Activated CD8-positive, alpha-beta memory T cell treated with anti-CD3 and anti-CD28 coated beads for 48 hours (primary cell): ENCODE measurements around the gene PHACTR2.
A peak's percentile ranks its signal among the peaks of the same experiment; 100 is the strongest.
"Not testable (repeated sequence)": the region's sequence is repeated elsewhere in the genome, so short reads cannot be mapped to it uniquely, and the experiment has no call there.

ENCODE experiments used
- DNase-seq, 3 experiments: peaks; one replicate each; pipeline ENCODE4 v3.0.0-alpha.2; 2020; ENCODE audit warnings: low read depth in 2 of 3, low spot score in 2 of 3

Gene PHACTR2

GRCh38 chr6:143677891-143678791 is at the start of gene PHACTR2:
Gene PHACTR2, plus strand, starts transcription at chr6:143677965. Its CDS starts 199 bp downstream, at chr6:143678164.
- DNase-seq = peak in 2 of 3 experiments; percentile 11 to 25

GRCh38 chr6:143629104-143630080 is 48.4 kb upstream of the PHACTR2 start:
- no peak for DNase-seq

- not testable (repeated sequence) for DNase-seq
Observed at GRCh38 chr6:143631196-143631595, 46.6 kb upstream of the PHACTR2 start.

GRCh38 chr6:143632894-143633293 is 44.9 kb upstream of the PHACTR2 start:
- no peak for DNase-seq

- DNase-seq = no peak
Observed at GRCh38 chr6:143634486-143634885, 43.3 kb upstream of the PHACTR2 start.

- no peak for DNase-seq
Observed at GRCh38 chr6:143637691-143638090, 40.1 kb upstream of the PHACTR2 start.

- no peak for DNase-seq
Observed at GRCh38 chr6:143642403-143642802, 35.4 kb upstream of the PHACTR2 start.

- no peak for DNase-seq
Observed at GRCh38 chr6:143647191-143647590, 30.6 kb upstream of the PHACTR2 start.

- DNase-seq = no peak
Observed at GRCh38 chr6:143647732-143648131, 30.0 kb upstream of the PHACTR2 start.

GRCh38 chr6:143649319-143649718 is 28.4 kb upstream of the PHACTR2 start:
- DNase-seq = not testable (repeated sequence)

- DNase-seq = not testable (repeated sequence)
Observed at GRCh38 chr6:143651328-143651727, 26.4 kb upstream of the PHACTR2 start.

GRCh38 chr6:143652841-143653331 is 24.9 kb upstream of the PHACTR2 start:
- DNase-seq = no peak

GRCh38 chr6:143655541-143655940 is 22.2 kb upstream of the PHACTR2 start:
- no peak for DNase-seq

GRCh38 chr6:143656026-143656425 is 21.7 kb upstream of the PHACTR2 start:
- DNase-seq = no peak

- no peak for DNase-seq
Observed at GRCh38 chr6:143657809-143658208, 20.0 kb upstream of the PHACTR2 start.

GRCh38 chr6:143660170-143660569 is 17.6 kb upstream of the PHACTR2 start:
- not testable (repeated sequence) for DNase-seq

- no peak for DNase-seq
Observed at GRCh38 chr6:143664171-143664570, 13.6 kb upstream of the PHACTR2 start.

GRCh38 chr6:143666007-143666406 is 11.8 kb upstream of the PHACTR2 start:
- not testable (repeated sequence) for DNase-seq

- not testable (repeated sequence) for DNase-seq
Observed at GRCh38 chr6:143669483-143669882, 8.3 kb upstream of the PHACTR2 start.

GRCh38 chr6:143673669-143674068 is 4.1 kb upstream of the PHACTR2 start:
- DNase-seq = no peak
